Hematopoietic multipotent progenitor cell treated with erythropoietin and hydrocortisone succinate and interleukin-3 and kit ligand, for 4 days (in vitro differentiated cells): Measurements from ENCODE around the gene ZFR2.
"Not testable (repeated sequence)": the region's sequence is repeated elsewhere in the genome, so short reads cannot be mapped to it uniquely, and the experiment has no call there.

Experiments used
- DNase-seq: peaks from one replicate; pipeline ENCODE4 v3.0.0-alpha.2; 2015

The ZFR2 gene

GRCh38 chr19:3770136-3770999 lies 98.5 kb downstream of the ZFR2 start:
- no peak for DNase-seq

GRCh38 chr19:3769494-3769893 lies 99.3 kb downstream of the ZFR2 start:
- DNase-seq, result no peak

GRCh38 chr19:3768748-3769099 lies 100.1 kb downstream of the ZFR2 start:
- no peak for DNase-seq

GRCh38 chr19:3768015-3768747 lies 100.7 kb downstream of the ZFR2 start:
- no peak for DNase-seq

GRCh38 chr19:3767050-3767449 lies 101.8 kb downstream of the ZFR2 start:
- DNase-seq, result no peak

- no peak for DNase-seq
Measured at GRCh38 chr19:3766520-3766919, 102.3 kb downstream of the ZFR2 start.

GRCh38 chr19:3765757-3766156 lies 103.1 kb downstream of the ZFR2 start:
- not testable (repeated sequence) for DNase-seq

GRCh38 chr19:3765121-3765520 lies 103.7 kb downstream of the ZFR2 start:
- DNase-seq, result no peak

GRCh38 chr19:3762501-3763459 lies 106.1 kb downstream of the ZFR2 start, which contains the start of gene MRPL54:
MRPL54 (plus strand) TSS chr19:3762682; CDS start chr19:3762701, 19 bp downstream.
- peak; percentile 99 for DNase-seq

GRCh38 chr19:3762130-3762473 lies 106.7 kb downstream of the ZFR2 start:
- DNase-seq, result no peak

- DNase-seq, result peak; percentile 95
Measured at GRCh38 chr19:3761382-3762129, 107.3 kb downstream of the ZFR2 start, which contains the start of gene APBA3. APBA3 (minus strand) TSS chr19:3761692; CDS start chr19:3760264, 1,428 bp downstream.

- DNase-seq, result no peak
Measured at GRCh38 chr19:3760871-3761361, 107.9 kb downstream of the ZFR2 start.

- no peak for DNase-seq
Measured at GRCh38 chr19:3759482-3760254, 109.2 kb downstream of the ZFR2 start.

- DNase-seq, result not testable (repeated sequence)
Measured at GRCh38 chr19:3758297-3758696, 110.5 kb downstream of the ZFR2 start.

- not testable (repeated sequence) for DNase-seq
Measured at GRCh38 chr19:3757705-3758104, 111.1 kb downstream of the ZFR2 start.
